ENCODE measurements around the gene EPPIN. TPM values are rescaled to one million over a fixed set of nuclear protein-coding genes. Genes with fewer than 3 reads are reported as not detected.

EPPIN gene
- total and polyA plus RNA-seq, 10 of the 15 experiments (the other 5 are each of a cell fraction or from before 2014, with no cell fraction given), result not detected

DNA sequence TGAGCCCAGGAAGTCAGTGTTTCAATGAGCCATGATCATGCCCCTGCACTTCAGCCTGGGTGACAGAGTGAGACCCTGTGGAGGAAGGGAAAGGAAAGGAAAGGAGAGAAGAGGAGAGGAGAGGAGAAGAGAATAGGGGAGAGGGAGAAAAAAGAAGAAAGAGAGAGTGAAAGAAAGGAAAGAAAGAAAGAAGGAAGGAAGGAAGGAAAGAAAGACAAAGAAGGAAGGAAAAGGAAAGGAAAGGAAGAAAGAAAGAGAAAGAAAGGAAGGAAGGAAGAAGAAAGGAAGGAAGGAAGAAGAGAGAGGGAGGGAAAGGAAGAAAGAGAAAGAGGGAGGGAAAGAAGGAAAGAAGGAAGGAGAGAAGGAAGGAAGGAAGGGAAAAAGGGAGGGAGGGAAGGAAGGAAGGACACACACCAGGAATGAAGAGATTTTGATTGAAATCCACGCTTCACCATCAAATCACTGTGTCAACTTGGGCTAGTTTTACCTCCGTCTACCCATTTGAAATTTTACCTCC lies 17.6 kb upstream of the EPPIN start:
- no peaks in the 10 kb centered on the region for H4K20me1 ChIP-seq (ENCODE audit: control insufficient read depth, insufficient read depth)
- H3K4me2 ChIP-seq (ENCODE audit: control insufficient read depth, insufficient read depth), result no peak overlapping the region
- no peak overlapping the region for H3K4me3 ChIP-seq
- TF ChIP-seq SUPT20H (IDR thresholded peaks at IDR 0.05; ENCODE audit: borderline replicate concordance, control insufficient read depth, low read depth, low read length) (no peak), PML (IDR thresholded peaks at IDR 0.05; ENCODE audit: low read length) (no peak), ATF7 (IDR thresholded peaks at IDR 0.05; ENCODE audit: low read depth) (no peak), BACH1 (IDR thresholded peaks at IDR 0.05; ENCODE audit: borderline replicate concordance) (no peak)
- H3K79me2 ChIP-seq (ENCODE audit: control insufficient read depth, insufficient read depth, low read length), result no peaks in the 10 kb centered on the region
- 20% methylated on average over 2 of the region's 2 CpGs for WGBS (ENCODE audit: insufficient coverage, insufficient replicate concordance, low lambda C conversion rate, missing lambda C conversion rate)
- FAIRE-seq (no peak), ATAC-seq (no peak), DNase-seq (ENCODE audit: low read depth, low spot score) (no peak)
- ChIA-PET POLR2A (no interaction called here), RAD21 (ENCODE audit: unreplicated experiment) (no interaction called here), SMC1A (ENCODE audit: uncharacterized antibody, unreplicated experiment) (no interaction called here), CTCF (no interaction called here)
- no TSS peak for BruUV-seq (replicated peaks)
- in situ Hi-C loops (cut with MboI), result no loop called here
- H3K27me3 ChIP-seq (replicated peaks in 1 of 2; ENCODE audit: control insufficient read depth in 2 of 2, insufficient read depth in 2 of 2, low read length in 1 of 2), result peaks cover 0 to 3% of the 10 kb centered on the region in 2 experiments; a peak in 2 of 4 replicates
- no peak overlapping the region for H2AFZ ChIP-seq (ENCODE audit: control insufficient read depth, low read depth, low read length)
- intact Hi-C loops (cut with micrococcal nuclease; ENCODE audit: unreplicated experiment), result no loop called here
- no peaks in the 10 kb centered on the region for H3K4me1 ChIP-seq (ENCODE audit: control insufficient read depth, insufficient read depth, low read length)
- no peak overlapping the region for H3K9ac ChIP-seq (ENCODE audit: control insufficient read depth, insufficient read depth, low read length)
- no peak overlapping the region for H3K27ac ChIP-seq (ENCODE audit: control insufficient read depth, insufficient read depth)
- H3K36me3 ChIP-seq (ENCODE audit: control insufficient read depth in 2 of 2, insufficient read depth in 2 of 2, low read length in 1 of 2), result no peaks in the 10 kb centered on the region
- H3K9me3 ChIP-seq (replicated peaks; ENCODE audit: control insufficient read depth, insufficient read depth, low read length), result no peaks in the 10 kb centered on the region

DNA sequence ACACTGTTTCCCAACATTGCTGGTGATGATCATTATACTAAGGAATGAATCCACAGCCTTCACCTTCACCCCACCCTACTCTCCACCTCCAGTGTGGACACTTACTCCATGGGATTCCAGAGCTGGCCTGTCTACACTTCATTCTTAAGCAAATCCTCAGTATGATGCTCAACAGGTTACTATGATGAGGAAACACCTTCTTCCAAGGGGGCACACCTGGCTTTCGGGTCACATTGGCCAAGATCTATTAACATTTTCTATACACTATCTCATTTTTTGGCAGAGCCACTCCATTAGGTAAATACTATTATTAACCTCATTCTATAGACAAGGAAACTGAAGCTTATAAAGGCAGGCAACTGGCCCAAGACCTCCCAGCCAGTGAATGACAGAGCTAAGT lies 8.0 kb upstream of the EPPIN start:
- 0% methylated on average over 1 of the region's 1 CpG for WGBS (ENCODE audit: insufficient coverage, insufficient replicate concordance, low lambda C conversion rate, missing lambda C conversion rate)
- ATAC-seq, result no peak
- DNase-seq (ENCODE audit: low read depth, low spot score), result no peak
- ChIA-PET POLR2A (no interaction called here), SMC1A (ENCODE audit: uncharacterized antibody, unreplicated experiment) (no interaction called here), CTCF (interaction anchor here (0.6 to 0.7 kb wide), 2 partner anchors 118 to 277 kb away, joined by 3 to 4 read pairs; no protein-coding TSS in a partner anchor), RAD21 (ENCODE audit: unreplicated experiment) (no interaction called here)
- H3K4me3 ChIP-seq, result no peak overlapping the region
- H3K27me3 ChIP-seq (replicated peaks in 1 of 2; ENCODE audit: control insufficient read depth in 2 of 2, insufficient read depth in 2 of 2, low read length in 1 of 2), result peaks cover 0 to 2% of the 10 kb centered on the region in 2 experiments; a peak in 1 of 4 replicates
- H3K27ac ChIP-seq (ENCODE audit: control insufficient read depth, insufficient read depth), result no peak overlapping the region
- H3K9ac ChIP-seq (ENCODE audit: control insufficient read depth, insufficient read depth, low read length), result no peak overlapping the region
- H3K9me3 ChIP-seq (replicated peaks; ENCODE audit: control insufficient read depth, insufficient read depth, low read length), result no peaks in the 10 kb centered on the region
- FAIRE-seq, result no peak
- BruUV-seq (replicated peaks), result no TSS peak
- intact Hi-C loops (cut with micrococcal nuclease; ENCODE audit: unreplicated experiment), result no loop called here
- no peaks in the 10 kb centered on the region for H3K36me3 ChIP-seq (ENCODE audit: control insufficient read depth in 2 of 2, insufficient read depth in 2 of 2, low read length in 1 of 2)
- in situ Hi-C loops (cut with MboI), result no loop called here
- no peak overlapping the region for H3K4me2 ChIP-seq (ENCODE audit: control insufficient read depth, insufficient read depth)
- H2AFZ ChIP-seq (ENCODE audit: control insufficient read depth, low read depth, low read length), result no peak overlapping the region
- no peaks in the 10 kb centered on the region for H3K4me1 ChIP-seq (ENCODE audit: control insufficient read depth, insufficient read depth, low read length)
- no peaks in the 10 kb centered on the region for H4K20me1 ChIP-seq (ENCODE audit: control insufficient read depth, insufficient read depth)
- H3K79me2 ChIP-seq (ENCODE audit: control insufficient read depth, insufficient read depth, low read length), result no peaks in the 10 kb centered on the region
- TF ChIP-seq RAD51 (IDR thresholded peaks at IDR 0.05) (no peak), SUPT20H (IDR thresholded peaks at IDR 0.05; ENCODE audit: borderline replicate concordance, control insufficient read depth, low read depth, low read length) (no peak), NKRF (conservative IDR thresholded peaks at IDR 0.05) (no peak), SMAD5 (IDR thresholded peaks at IDR 0.05; ENCODE audit: low read depth) (no peak), EED (IDR thresholded peaks at IDR 0.05; ENCODE audit: low read depth) (no peak), CEBPZ (IDR thresholded peaks at IDR 0.05; ENCODE audit: low read depth, low read length) (no peak), RAD21 (IDR thresholded peaks at IDR 0.05; ENCODE audit: insufficient read depth, low read depth, low read length) (no peak), TCF12 (IDR thresholded peaks at IDR 0.05; ENCODE audit: low read depth, low read length) (no peak), FOXM1 (IDR thresholded peaks at IDR 0.05; ENCODE audit: low read depth, low read length) (no peak), YY1 (IDR thresholded peaks at IDR 0.05; ENCODE audit: low read depth, low read length) (no peak), PAX8 (IDR thresholded peaks at IDR 0.05) (no peak)

Measured in GM12878 (cell line).